A549 (cell line): ENCODE data around the gene IRF3.

Source experiments
- CTCF ChIP-seq: fragments of >200 bp; sonication (Bioruptor Twin); formaldehyde crosslinking; IDR thresholded peaks from 3 replicates; pipeline ENCODE4 v1.5.1; 2016
- EP300 ChIP-seq, 2 experiments: fragments of >200 bp; sonication (Bioruptor Twin); formaldehyde crosslinking; IDR thresholded peaks; 2 replicates in 1 of 2; 3 replicates in 1 of 2; pipeline ENCODE4 v1.6.1; 2016 to 2017
- FOSB ChIP-seq: fragments of 250-450 bp; sonication (Bioruptor Pico); IDR thresholded peaks from 2 replicates; pipeline ENCODE4 v1.5.0; 2020; ENCODE audit warnings: mild to moderate bottlenecking, moderate library complexity
- MAX ChIP-seq: IDR thresholded peaks from 2 replicates; pipeline ENCODE4 v1.6.1; 2012
- POLR2AphosphoS2 ChIP-seq: conservative IDR thresholded peaks from 2 replicates; pipeline ENCODE4 v1.6.1; 2012; ENCODE audit warnings: low read length, improper control_type of control experiment, inconsistent platforms
- USF2 ChIP-seq: fragments of 450-650 bp; IDR thresholded peaks from 2 replicates; pipeline ENCODE4 v1.6.1; 2014; ENCODE audit warnings: antibody characterized with exemption

GRCh38 chr19:49636233-49636932, 29.3 kb downstream of the IRF3 start:
- no peak for TF ChIP-seq MAX
- no peak for TF ChIP-seq EP300 (IDR thresholded peaks at IDR 0.05)
- TF ChIP-seq CTCF: no peak
- no peak for TF ChIP-seq POLR2AphosphoS2
- no peak for TF ChIP-seq USF2
- 0 out of 2 replicates have a peak, but pooled peaks have one; percentile 1 for TF ChIP-seq FOSB (CRISPR knock-in tag)
